HuH-7.5 (cell line): ENCODE measurements around the gene C3orf18.

ENCODE experiments used
- DNase-seq: peaks from one replicate; pipeline ENCODE4 v3.0.0; 2011; ENCODE audit warnings: low spot score

C3orf18 gene

GRCh38 chr3:50603261-50604109 is 35.9 kb upstream of the C3orf18 start:
- DNase-seq = no peak

- no peak for DNase-seq
Measured at GRCh38 chr3:50602595-50603191, 35.1 kb upstream of the C3orf18 start.

- DNase-seq = peak; percentile 84
Measured at GRCh38 chr3:50600841-50601591, 33.5 kb upstream of the C3orf18 start.

GRCh38 chr3:50600141-50600753 is 32.7 kb upstream of the C3orf18 start:
- DNase-seq = no peak

- DNase-seq = no peak
Measured at GRCh38 chr3:50599716-50600118, 32.2 kb upstream of the C3orf18 start.

GRCh38 chr3:50599115-50599715 is 31.7 kb upstream of the C3orf18 start:
- no peak for DNase-seq

GRCh38 chr3:50594253-50594785 is 26.8 kb upstream of the C3orf18 start:
- no peak for DNase-seq

GRCh38 chr3:50592568-50592967 is 25.0 kb upstream of the C3orf18 start:
- no peak for DNase-seq

GRCh38 chr3:50591196-50591741 is 23.7 kb upstream of the C3orf18 start:
- DNase-seq = no peak

- DNase-seq = no peak
Measured at GRCh38 chr3:50588759-50589433, 21.3 kb upstream of the C3orf18 start.

GRCh38 chr3:50587806-50588758 is 20.5 kb upstream of the C3orf18 start:
- no peak for DNase-seq

GRCh38 chr3:50587373-50587772 is 19.8 kb upstream of the C3orf18 start:
- no peak for DNase-seq

GRCh38 chr3:50586763-50587070 is 19.2 kb upstream of the C3orf18 start:
- DNase-seq = no peak

- DNase-seq = no peak
Measured at GRCh38 chr3:50585919-50586762, 18.6 kb upstream of the C3orf18 start.

- no peak for DNase-seq
Measured at GRCh38 chr3:50584391-50584790, 16.8 kb upstream of the C3orf18 start.

- no peak for DNase-seq
Measured at GRCh38 chr3:50583897-50584296, 16.4 kb upstream of the C3orf18 start.

- no peak for DNase-seq
Measured at GRCh38 chr3:50582083-50582482, 14.5 kb upstream of the C3orf18 start.

GRCh38 chr3:50581459-50581842 is 13.9 kb upstream of the C3orf18 start:
- DNase-seq = no peak
